Measurements from ENCODE around the gene GPR132. TPM values are rescaled to one million over a fixed set of nuclear protein-coding genes. Genes with fewer than 3 reads are reported as not detected.

GPR132 gene
- total and polyA plus RNA-seq, 2 of the 13 experiments (the other 11 are each of a cell fraction or from before 2014, with no cell fraction given), result not detected

DNA sequence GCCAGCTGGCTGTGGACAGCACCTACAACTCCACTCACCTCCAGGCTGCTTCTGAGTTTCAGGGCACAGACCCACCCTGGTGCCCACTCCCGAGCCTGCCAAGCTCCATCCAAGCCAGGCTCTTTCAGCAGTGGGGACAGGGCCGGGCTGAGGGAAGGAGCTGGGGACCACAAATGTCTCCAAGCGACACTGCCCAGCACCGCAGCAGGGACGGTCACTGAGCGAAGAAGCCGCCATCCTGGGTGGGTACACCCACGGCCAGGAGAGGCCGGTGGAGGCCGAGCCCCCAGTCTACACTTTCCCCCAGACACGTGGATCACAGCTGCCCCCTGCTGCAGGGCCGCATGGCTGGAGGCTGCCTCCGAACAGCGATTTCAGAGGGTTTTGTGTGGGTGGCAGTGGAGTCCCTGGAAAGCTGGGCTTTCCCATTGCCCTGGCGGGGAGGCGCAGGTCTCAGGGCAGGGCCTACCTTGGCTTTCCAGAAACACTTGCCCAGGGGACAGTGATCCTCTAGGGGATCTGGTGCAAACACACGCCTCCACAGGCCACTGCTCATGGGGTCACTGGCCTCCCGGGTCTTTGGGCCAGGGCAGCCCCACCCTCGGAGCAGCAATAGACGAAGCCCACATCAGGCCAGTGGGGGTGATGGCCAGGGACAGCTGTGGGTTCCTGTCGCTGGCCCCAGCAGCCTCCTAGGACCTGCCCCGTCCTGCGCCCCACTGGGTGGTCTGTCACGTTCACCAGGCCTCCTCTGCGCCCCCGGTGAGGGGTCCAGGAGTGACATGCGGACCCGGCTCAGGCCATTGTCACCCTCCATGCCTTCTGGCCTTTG, 1.2 kb upstream of the GPR132 start:
- no peaks in the 10 kb centered on the region for H3K9me3 ChIP-seq (ENCODE audit: low read length)
- intact Hi-C loops (cut with micrococcal nuclease; ENCODE audit: unreplicated experiment) (no loop called here), in situ Hi-C loops (cut with HindIII; ENCODE audit: extremely low pct_ligation_motif_present, low pct_unique_long_range_greater_than_20kb) (no loop called here)
- TF ChIP-seq ASH2L (IDR thresholded peaks at IDR 0.05; ENCODE audit: insufficient read length, low read depth, low read length) (no peak), ZBTB21 (CRISPR knock-in tag; IDR thresholded peaks at IDR 0.05) (no peak), GTF2F1 (IDR thresholded peaks at IDR 0.05; ENCODE audit: low read length) (no peak), ZNF20 (CRISPR knock-in tag; IDR thresholded peaks at IDR 0.05) (no peak), ZNF672 (CRISPR knock-in tag; IDR thresholded peaks at IDR 0.05) (no peak), ZNF776 (CRISPR knock-in tag; IDR thresholded peaks at IDR 0.05) (no peak), ZNF766 (CRISPR knock-in tag; IDR thresholded peaks at IDR 0.05; ENCODE audit: borderline replicate concordance) (no peak), ZNF569 (CRISPR knock-in tag; IDR thresholded peaks at IDR 0.05; ENCODE audit: borderline replicate concordance) (no peak), ZNF720 (CRISPR knock-in tag; IDR thresholded peaks at IDR 0.05) (no peak), ZNF773 (CRISPR knock-in tag; IDR thresholded peaks at IDR 0.05; ENCODE audit: borderline replicate concordance) (no peak), ZNF614 (CRISPR knock-in tag; IDR thresholded peaks at IDR 0.05; ENCODE audit: borderline replicate concordance) (no peak), SOX6 (IDR thresholded peaks at IDR 0.05) (no peak), SOX6 (CRISPR knock-in tag; IDR thresholded peaks at IDR 0.05) (no peak), ZNF530 (CRISPR knock-in tag; IDR thresholded peaks at IDR 0.05; ENCODE audit: low read depth) (no peak), EHMT2 (IDR thresholded peaks at IDR 0.05; ENCODE audit: borderline replicate concordance, low read depth, low read length) (no peak), KMT2B (CRISPR knock-in tag; IDR thresholded peaks at IDR 0.05) (no peak), GFI1 (CRISPR knock-in tag; IDR thresholded peaks at IDR 0.05; ENCODE audit: borderline replicate concordance) (no peak)
- TF ChIP-seq, protein P1, sequence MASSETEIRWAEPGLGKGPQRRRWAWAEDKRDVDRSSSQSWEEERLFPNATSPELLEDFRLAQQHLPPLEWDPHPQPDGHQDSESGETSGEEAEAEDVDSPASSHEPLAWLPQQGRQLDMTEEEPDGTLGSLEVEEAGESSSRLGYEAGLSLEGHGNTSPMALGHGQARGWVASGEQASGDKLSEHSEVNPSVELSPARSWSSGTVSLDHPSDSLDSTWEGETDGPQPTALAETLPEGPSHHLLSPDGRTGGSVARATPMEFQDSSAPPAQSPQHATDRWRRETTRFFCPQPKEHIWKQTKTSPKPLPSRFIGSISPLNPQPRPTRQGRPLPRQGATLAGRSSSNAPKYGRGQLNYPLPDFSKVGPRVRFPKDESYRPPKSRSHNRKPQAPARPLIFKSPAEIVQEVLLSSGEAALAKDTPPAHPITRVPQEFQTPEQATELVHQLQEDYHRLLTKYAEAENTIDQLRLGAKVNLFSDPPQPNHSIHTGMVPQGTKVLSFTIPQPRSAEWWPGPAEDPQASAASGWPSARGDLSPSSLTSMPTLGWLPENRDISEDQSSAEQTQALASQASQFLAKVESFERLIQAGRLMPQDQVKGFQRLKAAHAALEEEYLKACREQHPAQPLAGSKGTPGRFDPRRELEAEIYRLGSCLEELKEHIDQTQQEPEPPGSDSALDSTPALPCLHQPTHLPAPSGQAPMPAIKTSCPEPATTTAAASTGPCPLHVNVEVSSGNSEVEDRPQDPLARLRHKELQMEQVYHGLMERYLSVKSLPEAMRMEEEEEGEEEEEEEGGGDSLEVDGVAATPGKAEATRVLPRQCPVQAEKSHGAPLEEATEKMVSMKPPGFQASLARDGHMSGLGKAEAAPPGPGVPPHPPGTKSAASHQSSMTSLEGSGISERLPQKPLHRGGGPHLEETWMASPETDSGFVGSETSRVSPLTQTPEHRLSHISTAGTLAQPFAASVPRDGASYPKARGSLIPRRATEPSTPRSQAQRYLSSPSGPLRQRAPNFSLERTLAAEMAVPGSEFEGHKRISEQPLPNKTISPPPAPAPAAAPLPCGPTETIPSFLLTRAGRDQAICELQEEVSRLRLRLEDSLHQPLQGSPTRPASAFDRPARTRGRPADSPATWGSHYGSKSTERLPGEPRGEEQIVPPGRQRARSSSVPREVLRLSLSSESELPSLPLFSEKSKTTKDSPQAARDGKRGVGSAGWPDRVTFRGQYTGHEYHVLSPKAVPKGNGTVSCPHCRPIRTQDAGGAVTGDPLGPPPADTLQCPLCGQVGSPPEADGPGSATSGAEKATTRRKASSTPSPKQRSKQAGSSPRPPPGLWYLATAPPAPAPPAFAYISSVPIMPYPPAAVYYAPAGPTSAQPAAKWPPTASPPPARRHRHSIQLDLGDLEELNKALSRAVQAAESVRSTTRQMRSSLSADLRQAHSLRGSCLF (CRISPR knock-in tag; IDR thresholded peaks at IDR 0.05; ENCODE audit: borderline replicate concordance), result no peak
- ChIA-PET CTCF (ENCODE audit: low intra/inter-chr PET ratio, low total read pairs) (no interaction called here), POLR2A (no interaction called here)
- H3K79me2 ChIP-seq (ENCODE audit: insufficient read depth, low read length), result no peaks in the 10 kb centered on the region
- DNase-seq (ENCODE audit: low spot score) (no peak), ATAC-seq (no peak), FAIRE-seq (no peak)
- no peak overlapping the region for H2AFZ ChIP-seq (ENCODE audit: low read length)
- no peaks in the 10 kb centered on the region for H4K20me1 ChIP-seq (ENCODE audit: insufficient read depth, low read length)
- H3K4me3 ChIP-seq (replicated peaks in 1 of 3; ENCODE audit: insufficient read depth in 1 of 3, low read depth in 2 of 3, low read length in 3 of 3), result no peak overlapping the region
- no TSS peak for BruUV-seq (replicated peaks)
- no CpG with 5 or more reads among the region's 28 CpGs for WGBS (ENCODE audit: low lambda C conversion rate)
- no peaks in the 10 kb centered on the region for H3K36me3 ChIP-seq (replicated peaks in 1 of 2; ENCODE audit: control insufficient read depth in 1 of 2, insufficient read depth in 2 of 2, low read length in 2 of 2)
- peaks cover 13% of the 10 kb centered on the region for H3K4me1 ChIP-seq (ENCODE audit: insufficient read depth, low read length)
- H3K27ac ChIP-seq (ENCODE audit: extremely low read length, insufficient read depth, low read length), result no peak overlapping the region
- no peak overlapping the region for H3K9ac ChIP-seq (ENCODE audit: insufficient read depth, low read depth, low read length)
- peaks cover 7 to 38% of the 10 kb centered on the region in 2 experiments; a peak in 4 of 5 replicates for H3K27me3 ChIP-seq (ENCODE audit: control insufficient read depth in 1 of 2, insufficient read depth in 2 of 2, low read length in 2 of 2)
- no peak overlapping the region for H3K4me2 ChIP-seq (ENCODE audit: low read depth, low read length)

Data from HepG2 (cell line).